Kidney epithelial cell (primary cell): Measurements from ENCODE around the gene DOCK11. TPM values are rescaled to one million over a fixed set of nuclear protein-coding genes. Genes with fewer than 3 reads are reported as not detected.

Experiments used
- DNase-seq: peaks from one replicate; pipeline ENCODE4 v3.0.0-alpha.2; 2010; ENCODE audit warnings: low read depth
- H3K27me3 ChIP-seq: 2 replicates; pipeline ENCODE4 v1.6.0; 2011; ENCODE audit warnings: low read length; ENCODE audit not compliant: control insufficient read depth, insufficient read depth
- H3K36me3 ChIP-seq: 2 replicates; pipeline ENCODE4 v1.5.1; 2011; ENCODE audit warnings: low read length; ENCODE audit not compliant: control insufficient read depth, insufficient read depth
- H3K4me3 ChIP-seq: 2 replicates; pipeline ENCODE4 v1.5.1; 2011; ENCODE audit warnings: low read depth, mild to moderate bottlenecking, control low read depth, low read length
- total RNA-seq: library from RNA; depleted of rRNA; stranded (reverse); fragments of >200 nt; gene quantifications from 2 replicates; pipeline ENCODE4 v1.2.3, GENCODE V29; 2015
- TF ChIP-seq, protein P1 (sequence below): IDR thresholded peaks from 2 replicates; pipeline ENCODE4 v1.5.1; 2011; ENCODE audit warnings: mild to moderate bottlenecking, moderate library complexity, low read length, control low read depth, inconsistent platforms; ENCODE audit not compliant: insufficient read depth, poor library complexity, severe bottlenecking

DOCK11 gene
- total RNA-seq, 1 donor from 2014 or later: 10.9 TPM

DNA sequence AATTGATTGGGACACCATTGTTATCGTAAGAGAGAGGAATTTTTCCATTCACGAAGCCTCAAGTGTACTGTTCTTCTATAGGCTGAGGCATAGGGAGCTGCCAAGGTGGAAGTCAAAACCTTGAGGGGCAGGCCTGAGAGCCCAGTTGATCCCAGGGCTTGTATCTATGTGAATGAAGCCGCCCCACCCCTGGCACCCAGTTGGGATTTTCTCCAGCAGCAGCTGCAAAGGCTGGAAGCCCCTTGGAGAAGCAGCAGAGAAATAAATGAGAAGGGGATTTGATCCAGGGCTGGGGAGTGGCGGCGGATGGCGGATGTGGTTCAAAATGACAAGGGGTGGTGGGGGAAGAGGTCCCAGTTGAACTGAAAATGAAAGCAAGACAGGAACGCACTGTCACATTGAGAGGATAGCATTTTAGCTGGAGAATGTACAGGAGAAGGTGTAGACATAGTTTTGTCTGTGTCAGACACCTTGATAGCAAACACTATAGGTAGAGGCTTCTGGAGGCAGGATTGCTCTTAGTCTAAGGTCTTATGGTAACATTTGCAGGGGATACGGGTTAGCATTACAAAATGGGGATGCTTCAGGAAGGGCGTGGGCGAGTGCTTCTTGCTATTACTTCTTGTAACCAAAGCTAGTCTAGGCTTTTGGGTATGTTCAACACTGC, 32.6 kb downstream of the DOCK11 start:
- TF ChIP-seq, protein P1, sequence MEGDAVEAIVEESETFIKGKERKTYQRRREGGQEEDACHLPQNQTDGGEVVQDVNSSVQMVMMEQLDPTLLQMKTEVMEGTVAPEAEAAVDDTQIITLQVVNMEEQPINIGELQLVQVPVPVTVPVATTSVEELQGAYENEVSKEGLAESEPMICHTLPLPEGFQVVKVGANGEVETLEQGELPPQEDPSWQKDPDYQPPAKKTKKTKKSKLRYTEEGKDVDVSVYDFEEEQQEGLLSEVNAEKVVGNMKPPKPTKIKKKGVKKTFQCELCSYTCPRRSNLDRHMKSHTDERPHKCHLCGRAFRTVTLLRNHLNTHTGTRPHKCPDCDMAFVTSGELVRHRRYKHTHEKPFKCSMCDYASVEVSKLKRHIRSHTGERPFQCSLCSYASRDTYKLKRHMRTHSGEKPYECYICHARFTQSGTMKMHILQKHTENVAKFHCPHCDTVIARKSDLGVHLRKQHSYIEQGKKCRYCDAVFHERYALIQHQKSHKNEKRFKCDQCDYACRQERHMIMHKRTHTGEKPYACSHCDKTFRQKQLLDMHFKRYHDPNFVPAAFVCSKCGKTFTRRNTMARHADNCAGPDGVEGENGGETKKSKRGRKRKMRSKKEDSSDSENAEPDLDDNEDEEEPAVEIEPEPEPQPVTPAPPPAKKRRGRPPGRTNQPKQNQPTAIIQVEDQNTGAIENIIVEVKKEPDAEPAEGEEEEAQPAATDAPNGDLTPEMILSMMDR: no peak
- Histone ChIP-seq H3K4me3 (no peak overlapping the region), H3K36me3 (no peaks in the 10 kb centered on the region), H3K27me3 (no peaks in the 10 kb centered on the region)
- no peak for DNase-seq

DNA sequence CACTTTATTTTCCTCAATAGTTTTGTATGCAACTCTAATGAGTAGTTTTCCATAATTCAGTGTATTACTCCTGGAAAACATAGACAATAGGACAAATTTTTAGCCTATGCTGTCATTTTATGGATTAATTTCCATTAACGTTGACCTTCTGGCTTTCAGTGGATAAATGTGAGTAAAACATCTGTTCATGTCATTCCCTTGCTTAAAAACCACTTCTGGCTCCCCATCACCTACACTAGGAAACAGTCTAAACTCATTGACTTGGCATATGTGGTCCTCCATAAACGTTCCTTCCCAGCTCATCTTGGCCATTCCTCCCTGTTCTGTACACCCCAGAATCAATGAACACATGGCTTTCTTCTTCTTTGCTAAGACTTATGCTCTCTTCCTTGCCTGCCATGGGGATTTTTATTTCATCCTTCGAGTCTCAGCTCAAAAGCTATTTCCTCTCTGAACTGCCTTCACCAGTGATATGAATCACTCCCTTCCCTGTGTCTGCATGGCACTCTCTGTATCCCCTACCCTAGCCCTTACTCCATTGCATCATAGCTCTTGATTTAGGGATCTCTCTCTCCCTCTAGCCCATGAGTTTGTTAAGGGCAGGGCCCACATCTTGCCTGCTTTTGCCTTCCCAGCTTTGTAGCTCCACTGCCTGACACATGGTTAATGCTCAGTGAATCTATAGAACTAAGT, 34.8 kb downstream of the DOCK11 start:
- H3K27me3 ChIP-seq: no peaks in the 10 kb centered on the region
- TF ChIP-seq, protein P1: no peak
- no peak for DNase-seq

DNA sequence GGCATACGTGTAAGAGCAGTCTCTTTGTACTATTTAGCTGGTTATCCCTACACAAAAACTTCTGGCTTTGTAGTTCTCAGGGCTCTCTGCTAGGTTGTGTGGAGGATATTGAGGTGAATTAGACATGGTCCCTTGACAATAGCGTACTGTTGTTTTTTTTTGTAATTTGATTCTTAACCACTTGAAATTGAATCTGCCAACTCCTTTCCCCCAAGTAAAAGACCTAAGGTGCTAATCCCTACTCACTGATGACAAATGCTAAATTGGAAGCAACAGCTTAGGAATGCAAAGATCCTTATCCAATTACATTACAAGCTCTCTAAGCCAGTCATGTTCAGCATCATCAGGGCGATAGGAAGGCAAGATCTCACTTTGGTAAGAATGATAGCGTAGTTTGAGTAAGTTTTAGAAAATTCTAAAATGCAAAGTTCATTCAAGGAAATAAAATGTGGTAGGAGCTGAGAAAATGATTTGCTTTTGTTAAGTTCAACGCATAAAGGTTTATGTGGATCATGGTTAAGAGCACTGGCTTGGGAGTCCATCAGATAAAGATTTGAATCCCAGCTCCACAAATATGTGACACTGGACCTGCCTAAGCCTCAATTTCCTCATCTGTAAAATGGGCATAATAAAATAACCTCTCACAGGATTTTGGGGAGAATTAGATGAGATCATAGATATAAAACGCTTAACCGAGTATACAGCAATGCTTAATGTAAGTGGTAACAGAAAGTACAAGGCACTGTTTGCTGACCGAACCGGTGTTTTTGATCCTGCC, 39.3 kb downstream of the DOCK11 start:
- Histone ChIP-seq H3K36me3 (no peaks in the 10 kb centered on the region), H3K27me3 (no peaks in the 10 kb centered on the region), H3K4me3 (no peak overlapping the region)
- TF ChIP-seq, protein P1: no peak
- DNase-seq: no peak

More for the DNA sequence above, 34.8 kb downstream of the DOCK11 start:
- H3K4me3 ChIP-seq: no peak overlapping the region
- H3K36me3 ChIP-seq: no peaks in the 10 kb centered on the region

DNA sequence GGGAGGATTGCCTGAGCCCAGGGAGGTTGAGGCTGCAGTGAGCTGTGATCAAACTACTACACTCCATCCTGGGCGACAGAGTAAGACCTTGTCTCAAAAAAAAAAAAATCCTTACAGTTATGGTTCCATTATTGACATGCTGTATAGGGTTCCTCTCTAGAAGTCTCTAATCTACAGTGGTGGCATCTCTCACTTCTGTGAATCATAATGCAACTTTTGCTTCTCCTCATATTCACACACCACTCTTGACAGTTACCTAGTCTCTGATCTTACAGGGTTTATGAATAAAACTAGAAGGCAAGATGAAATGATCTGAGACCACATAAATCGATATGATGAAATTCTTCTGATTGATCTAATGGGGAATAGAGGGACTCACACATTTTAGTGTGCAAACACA, 40.6 kb downstream of the DOCK11 start:
- H3K36me3 ChIP-seq: no peaks in the 10 kb centered on the region
- no peak for DNase-seq
- H3K27me3 ChIP-seq: no peaks in the 10 kb centered on the region
- TF ChIP-seq, protein P1: no peak
- H3K4me3 ChIP-seq: no peak overlapping the region

DNA sequence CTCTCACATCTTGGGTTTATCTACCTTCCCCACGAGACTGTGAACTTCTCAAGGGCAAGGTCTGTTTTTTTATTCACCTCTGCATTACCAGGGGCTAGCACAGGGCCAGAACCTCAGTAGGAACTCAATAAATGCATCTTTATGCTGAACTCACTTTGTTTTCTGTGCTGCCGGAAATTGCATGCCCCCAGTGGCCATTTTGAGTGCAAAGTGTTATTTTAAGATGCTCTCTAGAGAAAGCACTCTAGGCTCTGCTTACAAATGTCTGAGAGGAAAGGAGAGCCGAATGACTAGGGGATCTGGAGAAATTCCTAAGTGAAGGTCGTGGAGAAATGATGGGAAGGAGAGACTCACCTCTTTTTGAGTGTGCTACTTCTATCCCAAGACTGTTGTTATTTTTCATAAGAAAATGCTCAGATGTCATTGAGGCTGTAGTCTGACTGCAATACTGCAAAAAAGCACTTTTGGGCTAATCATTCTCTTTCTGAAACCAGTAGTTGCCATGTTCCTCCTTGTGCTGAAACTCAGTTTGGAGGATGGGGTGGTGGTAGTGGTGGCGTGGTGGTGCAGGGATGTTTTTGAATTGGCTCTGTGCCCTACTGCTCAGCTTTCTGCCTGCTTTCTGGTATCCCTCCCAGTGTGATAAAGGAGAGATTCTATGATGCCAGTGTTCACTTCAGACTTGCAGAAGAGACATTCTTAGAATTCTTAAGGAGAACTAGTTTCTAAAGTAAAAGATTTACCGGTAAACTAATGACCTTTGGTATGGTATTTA, 41.3 kb downstream of the DOCK11 start:
- DNase-seq: no peak
- TF ChIP-seq, protein P1: peak; percentile 39
- Histone ChIP-seq H3K27me3 (no peaks in the 10 kb centered on the region), H3K36me3 (no peaks in the 10 kb centered on the region), H3K4me3 (no peak overlapping the region)
